Measurements from ENCODE around the gene TNFRSF4.

DNA sequence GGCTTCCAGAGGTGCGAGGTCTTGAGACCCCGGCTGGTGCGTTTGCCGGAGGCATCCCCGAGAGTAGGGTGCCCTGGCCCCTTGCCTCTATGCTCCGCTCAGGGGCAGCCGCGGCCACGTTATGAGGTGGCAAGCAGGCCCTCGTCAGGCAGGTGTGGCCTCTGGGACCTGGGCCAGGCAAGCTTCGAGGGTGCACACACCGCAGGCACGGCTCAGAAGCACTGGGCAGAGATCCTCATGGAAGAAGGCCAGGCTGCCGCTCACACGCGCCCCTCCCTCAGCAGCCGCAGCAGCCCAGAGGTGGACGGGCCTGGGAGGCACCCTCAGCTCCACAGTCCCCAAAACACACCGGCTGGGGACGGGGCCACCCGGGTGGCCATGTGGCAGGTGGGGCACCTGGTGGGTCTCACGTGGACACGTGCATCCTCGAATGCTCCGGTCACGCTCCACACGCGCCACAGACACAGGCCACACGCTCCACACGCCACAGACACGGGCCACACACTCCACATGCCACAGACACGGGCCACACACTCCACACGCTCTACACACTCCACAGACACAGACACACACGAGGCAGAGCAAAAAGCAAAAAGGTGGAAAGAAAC lies 11.4 kb upstream of the TNFRSF4 start:
- TF ChIP-seq, protein P1, sequence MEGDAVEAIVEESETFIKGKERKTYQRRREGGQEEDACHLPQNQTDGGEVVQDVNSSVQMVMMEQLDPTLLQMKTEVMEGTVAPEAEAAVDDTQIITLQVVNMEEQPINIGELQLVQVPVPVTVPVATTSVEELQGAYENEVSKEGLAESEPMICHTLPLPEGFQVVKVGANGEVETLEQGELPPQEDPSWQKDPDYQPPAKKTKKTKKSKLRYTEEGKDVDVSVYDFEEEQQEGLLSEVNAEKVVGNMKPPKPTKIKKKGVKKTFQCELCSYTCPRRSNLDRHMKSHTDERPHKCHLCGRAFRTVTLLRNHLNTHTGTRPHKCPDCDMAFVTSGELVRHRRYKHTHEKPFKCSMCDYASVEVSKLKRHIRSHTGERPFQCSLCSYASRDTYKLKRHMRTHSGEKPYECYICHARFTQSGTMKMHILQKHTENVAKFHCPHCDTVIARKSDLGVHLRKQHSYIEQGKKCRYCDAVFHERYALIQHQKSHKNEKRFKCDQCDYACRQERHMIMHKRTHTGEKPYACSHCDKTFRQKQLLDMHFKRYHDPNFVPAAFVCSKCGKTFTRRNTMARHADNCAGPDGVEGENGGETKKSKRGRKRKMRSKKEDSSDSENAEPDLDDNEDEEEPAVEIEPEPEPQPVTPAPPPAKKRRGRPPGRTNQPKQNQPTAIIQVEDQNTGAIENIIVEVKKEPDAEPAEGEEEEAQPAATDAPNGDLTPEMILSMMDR (IDR thresholded peaks at IDR 0.05): no peak
- no peak for TF ChIP-seq POLR2A (IDR thresholded peaks at IDR 0.05)

All from lower leg skin (tissue), 3 donors.